A549 (cell line): Measurements from ENCODE around the gene UAP1. TPM values are rescaled to one million over a fixed set of nuclear protein-coding genes. Genes with fewer than 3 reads are reported as not detected.

ENCODE experiments used
- ATAC-seq, 2 experiments: fragments of 200-7000 bp in 1 of 2; fragments of >200 bp in 1 of 2; cut with Nextera tagmentation in 1 of 2; cut with Tn5 transposase in 1 of 2; 3 replicates each; pipeline versions ENCODE4 v1.8.0 to v1.9.1; 2018 to 2020; ENCODE audit warnings: mild to moderate bottlenecking in 1 of 2, moderate library complexity in 1 of 2
- CTCF ChIA-PET: fragments of 300-600 bp; sonication (Branson Sonifier 250); formaldehyde crosslinking; extraction: SDS; loops from one replicate; lab custom pipeline; 2021; ENCODE audit warnings: antibody characterized with exemption, inconsistent platforms; lab: Yijun Ruan, JAX
- POLR2A ChIA-PET: fragments of 350-600 bp; formaldehyde crosslinking; extraction: SDS; loops from one replicate; lab custom pipeline; 2021; ENCODE audit warnings: antibody characterized with exemption, inconsistent platforms; lab: Yijun Ruan, JAX
- DNase-seq, 2 experiments: peaks; one replicate each; pipeline versions ENCODE4 v3.0.0 to v3.0.0-alpha.2; 2011 to 2016; ENCODE audit warnings: low read depth in 1 of 2, low spot score in 1 of 2
- FAIRE-seq: peaks from 2 replicates; lab custom pipeline; 2011; peaks lifted over from hg19 to GRCh38; lab: Jason Lieb, UNC
- H3K27ac ChIP-seq, 2 experiments: fragments of >200 bp; sonication (Bioruptor Twin); formaldehyde crosslinking; 3 replicates each; pipeline ENCODE4 v1.5.1; 2016 to 2017
- H3K4me1 ChIP-seq: fragments of >200 bp; sonication (Bioruptor Twin); formaldehyde crosslinking; 3 replicates; pipeline ENCODE4 v1.6.1; 2016
- H3K4me2 ChIP-seq: fragments of >200 bp; sonication (Bioruptor Twin); formaldehyde crosslinking; 3 replicates; pipeline ENCODE4 v1.6.1; 2016
- H3K4me3 ChIP-seq: fragments of >200 bp; sonication (Bioruptor Twin); formaldehyde crosslinking; 3 replicates; pipeline ENCODE4 v1.5.1; 2016
- H3K9me3 ChIP-seq: fragments of >200 bp; sonication (Bioruptor Twin); formaldehyde crosslinking; 3 replicates; pipeline ENCODE4 v1.6.1; 2016
- BCL3 ChIP-seq: fragments of >200 bp; sonication (Bioruptor Twin); formaldehyde crosslinking; IDR thresholded peaks from 3 replicates; pipeline ENCODE4 v1.6.1; 2016
- CBX2 ChIP-seq: fragments of 200-600 bp; sonication (generic); IDR thresholded peaks from 2 replicates; pipeline ENCODE4 v1.6.1; 2016; ENCODE audit warnings: low read depth, mild to moderate bottlenecking, borderline replicate concordance
- CTCF ChIP-seq: fragments of >200 bp; sonication (Bioruptor Twin); formaldehyde crosslinking; IDR thresholded peaks from 3 replicates; pipeline ENCODE4 v1.5.1; 2016
- EHMT2 ChIP-seq: fragments of 200-600 bp; sonication (generic); IDR thresholded peaks from 2 replicates; pipeline ENCODE4 v1.6.1; 2016; ENCODE audit warnings: antibody characterized with exemption, low read depth, mild to moderate bottlenecking, moderate library complexity
- EP300 ChIP-seq, 2 experiments: fragments of >200 bp; sonication (Bioruptor Twin); formaldehyde crosslinking; IDR thresholded peaks; 2 replicates in 1 of 2; 3 replicates in 1 of 2; pipeline ENCODE4 v1.6.1; 2016 to 2017
- ESRRA ChIP-seq: fragments of 150-350 bp; IDR thresholded peaks from 2 replicates; pipeline ENCODE4 v1.6.1; 2014; ENCODE audit warnings: mild to moderate bottlenecking, low read length, borderline replicate concordance
- FOSB ChIP-seq: fragments of 250-450 bp; sonication (Bioruptor Pico); IDR thresholded peaks from 2 replicates; pipeline ENCODE4 v1.5.0; 2020; ENCODE audit warnings: mild to moderate bottlenecking, moderate library complexity
- FOSL2 ChIP-seq, 2 experiments: fragments of 450-650 bp in 1 of 2; fragments of >200 bp in 1 of 2; sonication (Bioruptor Twin) in 1 of 2; formaldehyde crosslinking; IDR thresholded peaks; 2 replicates each; pipeline versions ENCODE4 v1.5.0 to v1.6.1; 2016 to 2020; ENCODE audit warnings: mild to moderate bottlenecking in 1 of 2, moderate library complexity in 1 of 2
- HEYL ChIP-seq: fragments of 250-450 bp; sonication (Bioruptor Pico); IDR thresholded peaks from 2 replicates; pipeline ENCODE4 v1.8.0; 2021; ENCODE audit warnings: mild to moderate bottlenecking, moderate library complexity
- HOXA7 ChIP-seq: fragments of 250-450 bp; sonication (Bioruptor Pico); IDR thresholded peaks from 2 replicates; pipeline ENCODE4 v1.5.0; 2020; ENCODE audit warnings: mild to moderate bottlenecking, moderate library complexity
- JUN ChIP-seq, 2 experiments: fragments of >200 bp; sonication (Bioruptor Twin); formaldehyde crosslinking; IDR thresholded peaks; 2 replicates in 1 of 2; 3 replicates in 1 of 2; pipeline ENCODE4 v1.6.1; 2016 to 2017
- JUNB ChIP-seq: fragments of >200 bp; sonication (Bioruptor Twin); formaldehyde crosslinking; IDR thresholded peaks from 2 replicates; pipeline ENCODE4 v1.6.1; 2016
- KDM5A ChIP-seq: fragments of 200-600 bp; sonication (generic); IDR thresholded peaks from 2 replicates; pipeline ENCODE4 v1.6.1; 2016; ENCODE audit warnings: antibody characterized with exemption, mild to moderate bottlenecking
- MAFK ChIP-seq: fragments of 450-650 bp; IDR thresholded peaks from 2 replicates; pipeline ENCODE4 v1.6.1; 2014; ENCODE audit not compliant: partially characterized antibody
- MAX ChIP-seq: IDR thresholded peaks from 2 replicates; pipeline ENCODE4 v1.6.1; 2012
- NFE2L2 ChIP-seq: fragments of 150-350 bp; conservative IDR thresholded peaks from 2 replicates; pipeline ENCODE4 v1.6.1; 2014; ENCODE audit warnings: low read length
- PBX3 ChIP-seq: IDR thresholded peaks from 2 replicates; pipeline ENCODE4 v1.6.1; 2012
- PHF8 ChIP-seq: fragments of 200-600 bp; sonication (generic); IDR thresholded peaks from 2 replicates; pipeline ENCODE4 v1.6.1; 2016; ENCODE audit warnings: low read depth, mild to moderate bottlenecking, antibody characterized with exemption, moderate library complexity, borderline replicate concordance
- POLR2AphosphoS2 ChIP-seq: conservative IDR thresholded peaks from 2 replicates; pipeline ENCODE4 v1.6.1; 2012; ENCODE audit warnings: low read length, improper control_type of control experiment, inconsistent platforms
- RAD21 ChIP-seq, 2 experiments: fragments of >200 bp in 1 of 2; sonication (Bioruptor Twin) in 1 of 2; formaldehyde crosslinking in 1 of 2; IDR thresholded peaks in 1 of 2; conservative IDR thresholded peaks in 1 of 2; 2 replicates in 1 of 2; 3 replicates in 1 of 2; pipeline ENCODE4 v1.6.1; 2012 to 2018; ENCODE audit warnings: inconsistent platforms in 1 of 2
- RARB ChIP-seq: fragments of 250-450 bp; sonication (Bioruptor Pico); IDR thresholded peaks from 2 replicates; pipeline ENCODE4 v1.8.0; 2021; ENCODE audit warnings: mild to moderate bottlenecking, moderate library complexity
- RNF2 ChIP-seq: fragments of 200-600 bp; sonication (generic); IDR thresholded peaks from 2 replicates; pipeline ENCODE4 v1.6.1; 2016; ENCODE audit warnings: low read depth, mild to moderate bottlenecking, antibody characterized with exemption, moderate library complexity, borderline replicate concordance
- TFCP2L1 ChIP-seq: fragments of 250-450 bp; sonication (Bioruptor Pico); IDR thresholded peaks from 2 replicates; pipeline ENCODE4 v1.5.0; 2021; ENCODE audit warnings: mild to moderate bottlenecking
- TP53 ChIP-seq: fragments of 250-450 bp; sonication (Bioruptor Pico); IDR thresholded peaks from 2 replicates; pipeline ENCODE4 v1.5.0; 2021; ENCODE audit warnings: mild to moderate bottlenecking, moderate library complexity
- ZNF302 ChIP-seq: fragments of 250-450 bp; sonication (Bioruptor Pico); IDR thresholded peaks from 2 replicates; pipeline ENCODE4 v1.9.0; 2021; ENCODE audit warnings: inconsistent platforms, mild to moderate bottlenecking, moderate library complexity
- WGBS: methylation state at CpG from one replicate; pipeline ENCODE4 v1.1.6; 2017; ENCODE audit errors: missing lambda C conversion rate; 5-methylcytosine and 5-hydroxymethylcytosine counted together
- polyA plus RNA-seq, 4 experiments: library from polyadenylated mRNA; depleted of rRNA in 3 of 4; stranded (reverse); fragments of >200 nt; fragmentation: RNase III in 1 of 4; extraction: RNeasy Plus Mini Kit Qiagen cat#74134 plus additional on column Dnase treatment in 1 of 4; gene quantifications; 2 replicates in 3 of 4; 3 replicates in 1 of 4; pipeline ENCODE4 v1.2.3, GENCODE V29; 2011 to 2017
- TF ChIP-seq, protein P1 (sequence below): IDR thresholded peaks from 2 replicates; pipeline ENCODE4 v1.6.1; 2012; ENCODE audit warnings: low read depth, borderline replicate concordance

The UAP1 gene
- polyA plus RNA-seq, 2 of the 4 experiments (the other 2 are of a cell fraction): 19.8 to 25.3 TPM

DNA sequence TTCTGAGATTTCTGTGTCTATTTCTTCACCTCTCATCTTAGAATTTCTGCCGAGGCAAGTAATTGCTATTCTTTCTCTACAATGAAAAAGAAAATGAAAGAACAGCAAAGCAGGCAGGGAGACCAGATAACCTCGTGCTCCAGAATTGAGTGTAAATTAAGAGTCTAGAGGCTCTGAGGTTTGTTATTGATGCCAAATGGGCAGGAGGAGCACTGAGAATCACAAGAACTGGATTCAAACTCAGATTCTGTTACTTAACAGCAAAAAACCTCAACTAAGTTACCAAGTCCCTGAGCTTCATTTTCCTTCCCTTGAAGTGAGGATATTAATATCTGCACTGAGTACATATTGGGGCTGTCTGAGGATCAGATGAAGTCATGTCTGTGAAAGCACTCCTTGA is 65.2 kb downstream of the UAP1 start (continued):
- TF ChIP-seq MAX: no peak
- no peak for TF ChIP-seq TFCP2L1 (CRISPR knock-in tag)
- TF ChIP-seq TP53 (CRISPR knock-in tag): no peak
- TF ChIP-seq KDM5A: no peak
- TF ChIP-seq NFE2L2: no peak
- TF ChIP-seq POLR2AphosphoS2: no peak

- no peak for TF ChIP-seq KDM5A
- TF ChIP-seq PBX3: no peak
- no peak for TF ChIP-seq FOSL2 (IDR thresholded peaks at IDR 0.05)
- TF ChIP-seq FOSL2 (CRISPR knock-in tag; IDR thresholded peaks at IDR 0.05): no peak
- TF ChIP-seq CTCF: peak; percentile 48
- TF ChIP-seq HOXA7 (CRISPR knock-in tag): no peak
- TF ChIP-seq RNF2: no peak
- TF ChIP-seq EP300 (IDR thresholded peaks at IDR 0.05): no peak
- TF ChIP-seq JUNB: no peak
- no peak for TF ChIP-seq MAFK
- TF ChIP-seq JUN (IDR thresholded peaks at IDR 0.05): no peak
- no peak for TF ChIP-seq ESRRA
- no peak for TF ChIP-seq ZNF302 (CRISPR knock-in tag)
- TF ChIP-seq FOSB (CRISPR knock-in tag): no peak
- TF ChIP-seq RAD21 (conservative IDR thresholded peaks at IDR 0.05 in 1 of 2, IDR thresholded peaks at IDR 0.05 in 1 of 2): peak in 1 of 2 experiments; percentile 39; a peak in 2 of 5 replicates
- TF ChIP-seq TFCP2L1 (CRISPR knock-in tag): no peak
- no peak for TF ChIP-seq PHF8
- Histone ChIP-seq H3K4me3 (no peak overlapping the region), H3K4me1 (no peaks in the 10 kb centered on the region), H3K9me3 (no peaks in the 10 kb centered on the region), H3K4me2 (no peak overlapping the region), H3K27ac (no peak overlapping the region)
- ATAC-seq (peak; percentile 77 to 84; a peak in 5 of 6 replicates), DNase-seq (peak; percentile 8 to 45), FAIRE-seq (no peak)
- ChIA-PET POLR2A (no interaction called here), CTCF (interaction anchor here (0.9 to 2.5 kb wide), 3 partner anchors 10 to 50 kb away, joined by 3 to 7 read pairs (median 6); no protein-coding TSS in a partner anchor)
- 16% methylated on average over 3 of the region's 3 CpGs for WGBS
Observed at GRCh38 chr1:162627662-162628296, 66.3 kb downstream of the UAP1 start.

DNA sequence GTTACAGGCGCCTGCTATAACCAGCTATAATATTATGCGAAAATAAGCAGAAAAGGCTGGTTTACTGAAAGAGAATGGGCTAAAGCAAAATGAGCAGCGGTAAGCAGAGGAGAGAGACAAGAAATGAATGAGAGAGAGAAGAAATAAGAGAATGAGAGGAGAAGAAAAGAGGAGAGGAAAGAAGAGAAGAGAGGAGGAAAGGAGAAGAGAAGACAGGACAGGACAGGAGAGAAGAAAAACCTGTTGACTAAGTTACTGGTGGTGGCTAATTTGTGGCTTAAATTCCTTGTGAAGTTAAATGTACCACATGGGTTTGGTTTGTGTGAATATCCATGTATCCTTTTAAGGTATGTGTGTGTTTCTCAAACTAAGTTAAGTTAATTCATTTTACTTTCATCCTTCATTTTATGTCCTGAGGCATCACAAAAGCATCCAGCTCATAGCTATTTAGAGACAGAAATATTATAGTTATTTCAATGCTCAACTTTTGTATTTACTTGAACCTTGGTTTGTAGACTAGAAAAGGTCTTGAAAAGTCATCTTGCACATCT is 67.6 kb downstream of the UAP1 start:
- FAIRE-seq (no peak), DNase-seq (no peak), ATAC-seq (no peak)
- CTCF ChIA-PET: interaction anchor here (0.8 to 4.6 kb wide), 2 partner anchors 12 to 16 kb away, joined by 3 to 23 read pairs; no protein-coding TSS in a partner anchor
- no peak overlapping the region for H3K4me3 ChIP-seq
- no peak for TF ChIP-seq RARB (CRISPR knock-in tag)
- no peak for TF ChIP-seq FOSL2 (IDR thresholded peaks at IDR 0.05)
- TF ChIP-seq FOSL2 (CRISPR knock-in tag; IDR thresholded peaks at IDR 0.05): no peak
- TF ChIP-seq, protein P1, sequence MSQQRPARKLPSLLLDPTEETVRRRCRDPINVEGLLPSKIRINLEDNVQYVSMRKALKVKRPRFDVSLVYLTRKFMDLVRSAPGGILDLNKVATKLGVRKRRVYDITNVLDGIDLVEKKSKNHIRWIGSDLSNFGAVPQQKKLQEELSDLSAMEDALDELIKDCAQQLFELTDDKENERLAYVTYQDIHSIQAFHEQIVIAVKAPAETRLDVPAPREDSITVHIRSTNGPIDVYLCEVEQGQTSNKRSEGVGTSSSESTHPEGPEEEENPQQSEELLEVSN: no peak
- no peak for TF ChIP-seq BCL3
- no peak for TF ChIP-seq RNF2
- no peak for TF ChIP-seq EHMT2
- no peak for TF ChIP-seq CBX2
- no peak for TF ChIP-seq HEYL (CRISPR knock-in tag)
- WGBS: 71% methylated on average over 3 of the region's 3 CpGs
- no peaks in the 10 kb centered on the region for H3K4me1 ChIP-seq
- no peak overlapping the region for H3K27ac ChIP-seq
- POLR2A ChIA-PET: no interaction called here
- H3K9me3 ChIP-seq: no peaks in the 10 kb centered on the region
- H3K4me2 ChIP-seq: no peak overlapping the region
